DOHH2 (cell line): ENCODE measurements around the gene PAIP2.

ENCODE experiments used
- EZH2phosphoT487 ChIP-seq: fragments of 200-600 bp; sonication (generic); IDR thresholded peaks from 2 replicates; pipeline ENCODE4 v1.6.1; 2017; ENCODE audit warnings: borderline replicate concordance, mild to moderate bottlenecking, antibody characterized with exemption, low read length, moderate library complexity, mixed read lengths
- TF ChIP-seq, protein P1 (sequence below): fragments of 200-600 bp; sonication (generic); IDR thresholded peaks from one replicate; pipeline ENCODE4 v1.5.1; 2014; ENCODE audit warnings: antibody characterized with exemption, mild to moderate bottlenecking, low read depth, low read length; ENCODE audit not compliant: poor library complexity, severe bottlenecking

DNA sequence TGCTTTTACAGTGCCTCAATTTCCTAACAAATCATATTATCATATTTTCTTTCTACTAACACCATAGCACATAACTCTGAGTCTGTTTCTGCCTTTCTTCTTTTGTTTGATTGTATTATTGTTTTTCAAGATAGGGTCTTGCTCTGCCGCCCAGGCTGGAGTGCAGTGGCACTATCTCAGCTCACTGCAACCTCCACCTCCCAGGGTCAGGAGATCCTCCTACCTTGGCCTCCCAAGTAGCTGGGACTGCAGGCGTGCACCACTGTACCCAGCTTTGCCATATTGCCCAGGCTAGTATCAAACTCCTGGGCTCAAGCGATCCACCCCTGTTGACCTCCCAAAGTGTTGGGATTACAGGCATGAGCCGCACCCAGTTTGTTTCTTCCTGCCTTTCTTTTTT lies 18.7 kb downstream of the PAIP2 start:
- TF ChIP-seq, protein P1, sequence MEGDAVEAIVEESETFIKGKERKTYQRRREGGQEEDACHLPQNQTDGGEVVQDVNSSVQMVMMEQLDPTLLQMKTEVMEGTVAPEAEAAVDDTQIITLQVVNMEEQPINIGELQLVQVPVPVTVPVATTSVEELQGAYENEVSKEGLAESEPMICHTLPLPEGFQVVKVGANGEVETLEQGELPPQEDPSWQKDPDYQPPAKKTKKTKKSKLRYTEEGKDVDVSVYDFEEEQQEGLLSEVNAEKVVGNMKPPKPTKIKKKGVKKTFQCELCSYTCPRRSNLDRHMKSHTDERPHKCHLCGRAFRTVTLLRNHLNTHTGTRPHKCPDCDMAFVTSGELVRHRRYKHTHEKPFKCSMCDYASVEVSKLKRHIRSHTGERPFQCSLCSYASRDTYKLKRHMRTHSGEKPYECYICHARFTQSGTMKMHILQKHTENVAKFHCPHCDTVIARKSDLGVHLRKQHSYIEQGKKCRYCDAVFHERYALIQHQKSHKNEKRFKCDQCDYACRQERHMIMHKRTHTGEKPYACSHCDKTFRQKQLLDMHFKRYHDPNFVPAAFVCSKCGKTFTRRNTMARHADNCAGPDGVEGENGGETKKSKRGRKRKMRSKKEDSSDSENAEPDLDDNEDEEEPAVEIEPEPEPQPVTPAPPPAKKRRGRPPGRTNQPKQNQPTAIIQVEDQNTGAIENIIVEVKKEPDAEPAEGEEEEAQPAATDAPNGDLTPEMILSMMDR = no peak
- no peak for TF ChIP-seq EZH2phosphoT487
